Stomach (tissue), 9 donors: ENCODE results near the gene SYNE3. TPM values are rescaled to one million over a fixed set of nuclear protein-coding genes. Genes with fewer than 3 reads are reported as not detected.

Source experiments
- DNase-seq, 2 donors: peaks; one replicate each; pipeline versions ENCODE4 v3.0.0 to v3.0.0-alpha.2; 2013 to 2019
- H3K27ac ChIP-seq, 5 donors: fragments of 200-600 bp in 4 of 5; sonication (generic) in 4 of 5; one replicate each; pipeline ENCODE4 v1.5.1; 2013 to 2019; ENCODE audit warnings: mild to moderate bottlenecking in 1 of 5, moderate library complexity in 1 of 5
- H3K27me3 ChIP-seq, 3 donors: fragments of 200-600 bp; sonication (generic); one replicate each; pipeline ENCODE4 v1.5.1; 2017 to 2019; ENCODE audit warnings: mixed run types in 1 of 3
- H3K36me3 ChIP-seq, 4 donors: fragments of 200-600 bp; sonication (generic); 1 replicate in 3 of 4; 2 replicates in 1 of 4; pipeline ENCODE4 v1.5.1; 2016 to 2019
- H3K4me1 ChIP-seq, 4 donors: fragments of 200-600 bp; sonication (generic); one replicate each; pipeline ENCODE4 v1.5.1; 2016 to 2019
- H3K4me3 ChIP-seq, 4 donors: fragments of 200-600 bp; sonication (generic) in 3 of 4; one replicate each; pipeline ENCODE4 v1.5.1; 2016 to 2019; ENCODE audit warnings: mild to moderate bottlenecking in 1 of 4
- H3K9me3 ChIP-seq, 4 donors: fragments of 200-600 bp; sonication (generic); one replicate each; pipeline ENCODE4 v1.5.1; 2016 to 2019
- EP300 ChIP-seq: sonication (generic); formaldehyde crosslinking; IDR thresholded peaks from one replicate; pipeline ENCODE4 v1.6.1; 2017; ENCODE audit warnings: antibody characterized with exemption
- POLR2A ChIP-seq, 4 donors: fragments of 450-650 bp; IDR thresholded peaks; one replicate each; pipeline ENCODE4 v1.6.1; 2016; ENCODE audit warnings: antibody characterized with exemption in 4 of 4, control low read depth in 2 of 4, mild to moderate bottlenecking in 1 of 4, moderate library complexity in 1 of 4
- POLR2AphosphoS5 ChIP-seq, 3 donors: sonication (generic); formaldehyde crosslinking; IDR thresholded peaks; one replicate each; pipeline ENCODE4 v1.6.1; 2016; ENCODE audit warnings: antibody characterized with exemption in 3 of 3
- WGBS, 5 donors: extraction: QIAGEN DNeasy Blood & Tissue Kit in 3 of 5; methylation state at CpG; one replicate each; pipeline versions ENCODE4 v1.1.5 to v1.1.7; 2013 to 2018; 5-methylcytosine and 5-hydroxymethylcytosine counted together
- intact Hi-C: fragments of 100-400 bp; cut with DNase I; formaldehyde crosslinking; loops from one replicate; pipeline ENCODE4 v1.15.1; 2023; ENCODE audit warnings: low total_unique reads
- polyA plus RNA-seq, 3 donors: library from polyadenylated mRNA; stranded (reverse); fragments of 200-250 nt; gene quantifications; one replicate each; pipeline ENCODE4 v1.2.3, GENCODE V29; 2013
- total RNA-seq, 5 donors: library from RNA; depleted of rRNA; stranded (reverse); fragments of >200 nt; gene quantifications; one replicate each; pipeline versions ENCODE4 v1.1.0 to v1.2.3, GENCODE V29; 2014 to 2016
- TF ChIP-seq, protein P1 (sequence below), 7 experiments: fragments of 450-650 bp in 4 of 7; fragments of 200-600 bp in 3 of 7; sonication (generic) in 3 of 7; IDR thresholded peaks; one replicate each; pipeline ENCODE4 v1.5.1; 2016 to 2019; ENCODE audit warnings: antibody characterized with exemption in 7 of 7, control low read depth in 2 of 7, mild to moderate bottlenecking in 1 of 7
- donor health status: healthy with polysubstance abuse.
- donor health status: Bipolar disorder and iron deficiency.
- donor health status: healthy.

Gene SYNE3
- total and polyA plus RNA-seq, 8 donors, result 0.58 to 85.2 (median 5.9) TPM

GRCh38 chr14:95490727-95491451, 25.6 kb downstream of the SYNE3 start:
- TF ChIP-seq POLR2A (IDR thresholded peaks at IDR 0.05), result no peak
- TF ChIP-seq, protein P1, sequence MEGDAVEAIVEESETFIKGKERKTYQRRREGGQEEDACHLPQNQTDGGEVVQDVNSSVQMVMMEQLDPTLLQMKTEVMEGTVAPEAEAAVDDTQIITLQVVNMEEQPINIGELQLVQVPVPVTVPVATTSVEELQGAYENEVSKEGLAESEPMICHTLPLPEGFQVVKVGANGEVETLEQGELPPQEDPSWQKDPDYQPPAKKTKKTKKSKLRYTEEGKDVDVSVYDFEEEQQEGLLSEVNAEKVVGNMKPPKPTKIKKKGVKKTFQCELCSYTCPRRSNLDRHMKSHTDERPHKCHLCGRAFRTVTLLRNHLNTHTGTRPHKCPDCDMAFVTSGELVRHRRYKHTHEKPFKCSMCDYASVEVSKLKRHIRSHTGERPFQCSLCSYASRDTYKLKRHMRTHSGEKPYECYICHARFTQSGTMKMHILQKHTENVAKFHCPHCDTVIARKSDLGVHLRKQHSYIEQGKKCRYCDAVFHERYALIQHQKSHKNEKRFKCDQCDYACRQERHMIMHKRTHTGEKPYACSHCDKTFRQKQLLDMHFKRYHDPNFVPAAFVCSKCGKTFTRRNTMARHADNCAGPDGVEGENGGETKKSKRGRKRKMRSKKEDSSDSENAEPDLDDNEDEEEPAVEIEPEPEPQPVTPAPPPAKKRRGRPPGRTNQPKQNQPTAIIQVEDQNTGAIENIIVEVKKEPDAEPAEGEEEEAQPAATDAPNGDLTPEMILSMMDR (IDR thresholded peaks at IDR 0.05), result no peak
- no peak for TF ChIP-seq POLR2AphosphoS5 (IDR thresholded peaks at IDR 0.05)
- TF ChIP-seq EP300, result no peak
- Histone ChIP-seq H3K27ac (peak overlapping the region in 1 of 5 donors; percentile 3), H3K36me3 (no peaks in the 10 kb centered on the region), H3K4me3 (no peak overlapping the region), H3K9me3 (no peaks in the 10 kb centered on the region), H3K4me1 (peaks cover 12 to 46% (median 27%) of the 10 kb centered on the region in 4 donors), H3K27me3 (no peaks in the 10 kb centered on the region)
- intact Hi-C loops, result no loop called here
- 70 to 87% (median 81%) methylated on average over 9 to 10 of the region's 10 CpGs for WGBS, 5 donors
- no peak for DNase-seq

- 76 to 93% (median 93%) methylated on average over 5 of the region's 5 CpGs for WGBS, 5 donors
- Histone ChIP-seq H3K36me3 (no peaks in the 10 kb centered on the region), H3K27me3 (no peaks in the 10 kb centered on the region), H3K4me1 (peaks cover 7 to 44% (median 23%) of the 10 kb centered on the region in 4 donors), H3K27ac (no peak overlapping the region), H3K9me3 (no peaks in the 10 kb centered on the region), H3K4me3 (no peak overlapping the region)
- TF ChIP-seq POLR2A (IDR thresholded peaks at IDR 0.05) (no peak), EP300 (no peak), POLR2AphosphoS5 (IDR thresholded peaks at IDR 0.05) (no peak)
- TF ChIP-seq, protein P1 (IDR thresholded peaks at IDR 0.05), result no peak
- no peak for DNase-seq
- intact Hi-C loops, result no loop called here
These were observed 26.3 kb downstream of the SYNE3 start for GRCh38 chr14:95490138-95490509.

DNA sequence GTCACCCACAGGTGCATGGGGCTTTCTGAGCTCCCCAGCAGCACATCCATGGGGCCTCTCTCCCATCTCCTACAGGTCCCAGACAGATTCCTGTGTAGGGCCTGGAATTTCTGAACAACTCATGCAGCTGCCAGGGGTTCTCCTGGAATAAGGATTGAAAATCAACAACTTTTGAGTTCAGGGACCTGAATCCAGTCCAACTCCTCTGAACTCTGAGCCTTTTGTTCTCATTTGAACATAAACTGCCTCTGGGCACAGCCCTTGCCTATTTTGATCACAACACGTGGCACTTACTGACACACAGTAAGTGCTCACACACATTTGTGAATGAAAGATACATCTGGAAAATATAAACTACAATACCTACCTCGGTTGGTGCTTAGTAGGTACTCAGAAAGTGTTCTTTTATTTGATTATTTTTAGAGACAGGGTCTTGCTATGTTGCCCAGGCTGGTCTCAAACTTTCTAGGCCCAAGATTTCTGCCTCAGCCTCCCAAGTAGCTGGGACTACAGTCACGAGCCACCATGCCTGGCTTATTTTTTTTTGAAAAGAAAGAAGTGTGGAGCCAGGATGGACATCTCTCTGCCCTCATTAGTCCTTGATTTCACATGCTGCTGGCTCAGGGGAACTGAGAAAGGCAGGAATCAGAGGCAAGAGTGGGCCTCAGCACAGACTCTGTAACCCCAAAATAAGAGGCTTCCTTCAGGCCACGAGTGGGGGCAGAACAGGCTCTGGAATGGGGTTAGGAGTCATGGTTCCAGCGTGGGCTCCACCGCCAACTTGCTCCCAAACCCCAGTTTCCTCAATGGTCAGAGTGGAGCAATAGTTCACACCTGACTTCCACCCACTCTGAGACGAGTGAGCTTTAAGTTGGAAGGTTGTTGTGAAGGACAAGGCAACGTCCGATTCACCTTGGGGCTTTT, 27.0 kb downstream of the SYNE3 start:
- Histone ChIP-seq H3K27me3 (no peaks in the 10 kb centered on the region), H3K9me3 (no peaks in the 10 kb centered on the region), H3K27ac (peak overlapping the region in 3 of 5 donors; percentile 36 to 58 (median 39)), H3K4me1 (peaks cover 7 to 44% (median 23%) of the 10 kb centered on the region in 4 donors), H3K36me3 (no peaks in the 10 kb centered on the region), H3K4me3 (no peak overlapping the region)
- no peak for DNase-seq
- intact Hi-C loops, result no loop called here
- 74 to 85% (median 80%) methylated on average over 9 of the region's 9 CpGs for WGBS, 5 donors
- TF ChIP-seq EP300, result no peak
- no peak for TF ChIP-seq POLR2AphosphoS5 (IDR thresholded peaks at IDR 0.05)
- no peak for TF ChIP-seq POLR2A (IDR thresholded peaks at IDR 0.05)
- TF ChIP-seq, protein P1 (IDR thresholded peaks at IDR 0.05), result no peak

DNA sequence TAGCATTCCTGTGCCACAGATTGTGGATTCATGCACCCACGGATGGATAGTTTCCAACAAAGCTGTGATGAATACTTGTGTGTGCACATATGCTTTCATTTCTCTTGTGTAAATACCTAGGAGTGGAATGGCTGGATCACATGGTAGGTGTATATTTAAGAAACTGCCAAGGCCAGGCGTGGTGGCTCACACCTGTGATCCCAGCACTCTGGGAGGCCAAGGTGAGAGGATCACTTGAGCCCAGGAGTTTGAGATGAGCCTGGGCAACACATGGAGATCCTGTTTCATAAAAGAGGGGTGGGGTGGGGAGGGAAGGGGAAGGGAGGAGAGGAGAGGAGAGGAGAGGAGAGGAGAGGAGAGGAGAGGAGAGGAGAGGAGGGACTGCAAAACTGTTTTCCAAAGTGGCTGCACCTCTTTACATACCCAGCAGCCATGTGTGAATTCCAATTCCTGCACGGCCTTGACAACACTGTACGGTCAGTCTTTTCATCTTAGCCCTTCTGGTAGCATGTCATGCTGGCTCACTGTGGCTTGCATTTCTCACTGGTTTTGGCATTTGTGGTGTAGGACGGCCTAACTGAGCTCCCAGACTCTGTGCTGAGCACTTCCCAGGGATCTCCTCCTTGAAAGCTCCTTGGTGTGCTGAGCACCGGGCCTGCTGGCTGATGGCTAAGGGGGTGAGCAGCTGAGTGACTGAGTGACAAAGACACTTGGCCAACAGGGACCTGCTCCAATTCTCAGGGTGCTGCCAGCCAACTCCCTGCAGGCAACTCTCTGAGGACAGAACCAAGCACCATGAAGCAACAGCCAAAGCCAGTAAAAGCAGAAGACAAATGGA, 27.9 kb downstream of the SYNE3 start:
- TF ChIP-seq POLR2A (IDR thresholded peaks at IDR 0.05) (no peak), EP300 (no peak), POLR2AphosphoS5 (IDR thresholded peaks at IDR 0.05) (no peak)
- TF ChIP-seq, protein P1 (IDR thresholded peaks at IDR 0.05), result no peak
- Histone ChIP-seq H3K4me1 (peaks cover 16 to 52% (median 31%) of the 10 kb centered on the region in 4 donors), H3K9me3 (no peaks in the 10 kb centered on the region), H3K27me3 (no peaks in the 10 kb centered on the region), H3K36me3 (no peaks in the 10 kb centered on the region), H3K4me3 (no peak overlapping the region), H3K27ac (peak overlapping the region in 3 of 5 donors; percentile 36 to 58 (median 39))
- DNase-seq, result no peak
- intact Hi-C loops, result no loop called here
- WGBS, 5 donors, result 68 to 84% (median 74%) methylated on average over 5 to 6 of the region's 6 CpGs
